Stimulated activated CD4-positive, alpha-beta T cell treated with anti-CD3 and anti-CD28 coated beads, TNF-alpha, amount 100 ng/mL, for 4 hours (primary cell): ENCODE measurements around the gene ZNF81.
"Not testable (repeated sequence)": the region's sequence is repeated elsewhere in the genome, so short reads cannot be mapped to it uniquely, and the experiment has no call there.

ENCODE experiments used
- DNase-seq, 3 experiments: peaks; one replicate each; pipeline ENCODE4 v3.0.0-alpha.2; 2020; ENCODE audit warnings: low read depth in 3 of 3

ZNF81 gene

DNA sequence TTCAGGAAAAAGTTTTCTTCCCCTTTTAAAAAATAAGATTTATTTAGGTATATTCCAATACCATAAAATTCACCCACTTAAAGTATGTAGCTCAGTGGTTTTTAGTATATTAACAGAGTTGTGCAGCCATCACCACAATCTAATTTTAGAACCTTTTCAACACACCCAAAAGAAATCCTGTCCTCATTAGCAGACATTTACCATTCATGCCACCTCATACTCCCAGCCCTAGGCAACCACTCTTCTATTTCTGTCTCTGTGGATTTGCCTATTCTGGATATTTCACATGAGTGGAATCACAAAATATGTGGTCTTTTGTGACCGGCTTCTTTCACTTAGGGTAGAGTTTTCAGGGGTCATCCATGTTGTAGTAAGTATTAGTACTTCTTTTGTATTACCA, 7.4 kb downstream of the ZNF81 start:
- no peak for DNase-seq

DNA sequence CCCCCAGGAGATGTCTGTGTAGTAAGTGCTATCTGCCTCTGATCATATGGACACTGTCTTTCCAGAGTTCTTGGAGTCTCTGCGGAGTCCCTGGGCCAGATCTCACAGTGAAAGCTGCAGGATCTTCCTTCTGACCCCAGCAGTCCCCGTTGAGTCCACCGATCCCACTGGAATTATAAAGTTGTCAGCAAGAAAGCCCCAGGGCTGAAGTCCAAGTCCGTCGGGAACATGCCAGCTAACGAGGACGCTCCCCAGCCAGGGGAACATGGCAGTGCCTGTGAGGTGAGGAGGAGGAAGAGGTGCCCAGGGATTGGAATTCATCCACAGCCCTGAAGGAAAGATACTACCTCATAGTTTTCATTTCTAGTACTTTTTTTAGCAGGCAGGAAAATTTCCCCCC, 9.3 kb downstream of the ZNF81 start:
- no peak for DNase-seq

- no peak for DNase-seq
Measured at GRCh38 chrX:47849778-47850177, 13.1 kb downstream of the ZNF81 start.

GRCh38 chrX:47850389-47850788, 13.7 kb downstream of the ZNF81 start:
- DNase-seq = not testable (repeated sequence)

- no peak for DNase-seq
Measured at GRCh38 chrX:47850901-47851300, 14.2 kb downstream of the ZNF81 start.

GRCh38 chrX:47854474-47854873, 17.8 kb downstream of the ZNF81 start:
- no peak for DNase-seq

- no peak for DNase-seq
Measured at GRCh38 chrX:47859686-47860085, 23.0 kb downstream of the ZNF81 start.

DNA sequence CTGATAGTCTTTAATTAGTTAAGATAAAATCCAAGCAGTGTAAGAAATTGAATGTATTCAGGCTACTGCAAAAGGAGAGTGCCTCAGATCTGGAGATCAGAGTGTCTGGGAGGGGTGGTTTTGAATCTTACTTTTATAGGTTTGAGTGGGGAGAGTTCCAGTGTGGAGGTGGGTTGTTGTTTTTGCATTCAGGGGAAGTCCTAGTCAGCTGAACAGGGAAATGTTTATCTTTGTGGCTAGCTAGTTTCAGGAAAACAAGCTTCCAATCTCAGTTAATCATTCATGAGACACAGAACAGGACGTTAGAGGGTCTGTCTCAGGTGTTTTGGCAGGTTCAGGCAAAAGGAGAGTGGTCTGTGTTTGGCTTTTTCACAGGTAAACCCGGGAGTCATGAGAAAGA, 26.0 kb downstream of the ZNF81 start:
- DNase-seq = no peak

DNA sequence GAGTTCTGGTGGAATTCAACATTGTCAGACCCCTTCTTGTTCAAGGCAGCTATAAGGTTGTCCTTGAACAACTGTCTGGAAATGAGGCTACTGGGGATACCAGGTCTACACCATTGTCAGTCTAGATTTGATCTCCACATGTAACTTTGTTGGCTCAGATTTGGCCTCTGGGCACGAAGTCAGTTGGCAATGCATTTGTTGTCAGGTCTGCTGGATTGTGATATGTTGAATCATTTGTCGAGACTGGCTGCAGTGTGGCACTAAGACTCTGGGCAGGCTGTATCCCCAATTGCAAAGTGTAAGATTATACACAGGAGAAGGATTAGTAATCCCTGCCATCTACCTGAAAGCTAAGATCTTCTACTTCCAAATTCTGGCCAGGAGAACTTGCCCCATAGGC, 26.5 kb downstream of the ZNF81 start:
- no peak for DNase-seq

GRCh38 chrX:47864300-47864699, 27.6 kb downstream of the ZNF81 start:
- no peak for DNase-seq

DNA sequence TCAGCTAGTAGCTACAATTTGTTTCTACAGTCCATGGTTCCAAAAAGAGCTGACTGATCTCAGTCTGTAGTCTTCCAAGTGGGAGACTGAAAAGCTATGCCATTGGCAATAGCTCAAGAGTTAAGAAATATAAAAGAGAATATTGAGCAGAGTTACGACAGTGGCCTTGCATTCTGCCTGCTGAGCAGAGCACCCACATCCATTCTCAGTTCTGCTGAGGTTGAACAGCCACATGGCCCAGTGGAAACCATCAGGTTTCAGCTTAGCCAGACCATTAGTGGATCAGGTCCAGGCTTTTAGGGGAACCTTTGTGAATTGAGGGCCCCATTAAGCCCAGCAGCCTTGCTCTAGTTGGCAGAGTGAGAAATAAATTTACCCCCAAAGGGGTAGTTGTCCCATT, 28.1 kb downstream of the ZNF81 start:
- DNase-seq = no peak

- no peak for DNase-seq
Measured at GRCh38 chrX:47873123-47873522, 36.4 kb downstream of the ZNF81 start.

DNA sequence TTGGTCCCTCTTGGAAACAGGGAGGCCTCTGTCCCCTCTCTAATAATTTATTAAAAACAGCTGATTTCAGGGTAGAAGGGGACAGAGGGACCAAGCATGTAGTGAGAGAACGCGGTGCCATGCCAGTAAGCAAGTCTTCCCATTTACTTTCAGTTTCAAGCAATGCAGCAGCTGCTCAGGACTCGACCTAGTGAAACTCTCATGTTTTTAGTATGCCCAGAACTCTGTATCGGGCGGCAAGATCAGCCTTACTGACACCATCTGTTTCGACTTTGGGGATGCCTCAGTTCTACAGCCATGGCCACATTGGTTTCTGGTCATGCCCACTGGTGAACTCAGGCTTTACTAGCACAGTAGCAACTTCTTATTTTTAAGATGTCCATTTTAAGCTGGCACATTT, 40.6 kb downstream of the ZNF81 start:
- no peak for DNase-seq

- DNase-seq = no peak
Measured at GRCh38 chrX:47878198-47878597, 41.5 kb downstream of the ZNF81 start.

DNA sequence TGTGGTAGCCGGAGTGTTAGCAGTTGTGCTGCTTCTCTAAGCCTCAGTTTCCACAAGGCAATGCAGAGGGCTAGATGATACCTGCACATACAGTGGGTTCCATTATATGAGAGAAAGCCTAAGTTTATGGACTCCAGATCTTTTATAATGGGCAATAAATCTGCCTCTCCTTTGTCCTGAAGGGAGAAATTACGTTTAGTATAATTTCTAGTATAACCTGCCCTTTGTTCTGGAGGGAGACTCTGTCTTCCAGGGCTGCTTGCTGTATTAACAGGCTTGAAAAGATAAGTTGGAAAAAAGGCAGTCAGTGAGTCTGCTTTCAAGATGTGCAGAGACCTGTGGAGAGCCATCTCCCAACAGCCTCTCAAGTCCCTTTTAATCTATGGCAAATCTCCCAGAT, 42.8 kb downstream of the ZNF81 start:
- no peak for DNase-seq

DNA sequence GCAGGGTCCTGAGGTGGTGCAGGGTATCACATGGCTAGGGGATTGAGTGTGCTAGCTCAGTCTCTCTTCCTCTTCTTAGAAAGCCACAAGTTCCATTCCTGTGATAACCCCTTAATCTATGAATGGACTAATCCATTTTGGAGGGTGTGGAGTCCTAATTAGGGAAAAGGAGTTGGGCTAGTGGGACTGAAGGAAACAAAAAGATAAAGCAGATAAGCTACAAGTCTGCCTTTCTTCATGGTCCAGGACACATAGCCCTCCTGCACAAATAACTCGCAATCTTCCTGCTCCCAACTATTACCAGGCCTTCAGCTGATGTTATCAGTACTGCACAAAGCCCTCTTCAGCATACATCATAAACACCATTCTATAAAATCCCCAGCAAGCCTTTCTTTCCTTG, 44.2 kb downstream of the ZNF81 start:
- no peak for DNase-seq

DNA sequence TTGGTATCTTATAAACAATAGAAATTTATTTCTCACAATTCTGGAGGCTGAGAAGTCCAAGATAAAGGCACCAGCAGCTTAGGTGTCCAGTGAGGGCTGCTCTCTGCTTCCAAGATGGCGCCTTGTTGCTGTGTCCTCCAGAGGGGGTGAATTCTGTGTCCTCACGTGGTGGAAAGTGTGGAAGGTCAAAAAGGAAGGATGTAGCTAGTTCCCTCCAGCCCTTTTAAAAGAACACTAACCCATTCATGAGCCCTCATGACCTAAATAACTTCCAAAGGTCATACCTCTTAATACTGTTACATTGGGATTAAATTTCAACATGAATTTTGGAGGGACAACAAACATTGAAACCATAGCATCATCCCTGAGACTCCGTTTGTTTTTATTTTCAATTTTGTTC, 48.8 kb downstream of the ZNF81 start:
- DNase-seq = no peak

DNA sequence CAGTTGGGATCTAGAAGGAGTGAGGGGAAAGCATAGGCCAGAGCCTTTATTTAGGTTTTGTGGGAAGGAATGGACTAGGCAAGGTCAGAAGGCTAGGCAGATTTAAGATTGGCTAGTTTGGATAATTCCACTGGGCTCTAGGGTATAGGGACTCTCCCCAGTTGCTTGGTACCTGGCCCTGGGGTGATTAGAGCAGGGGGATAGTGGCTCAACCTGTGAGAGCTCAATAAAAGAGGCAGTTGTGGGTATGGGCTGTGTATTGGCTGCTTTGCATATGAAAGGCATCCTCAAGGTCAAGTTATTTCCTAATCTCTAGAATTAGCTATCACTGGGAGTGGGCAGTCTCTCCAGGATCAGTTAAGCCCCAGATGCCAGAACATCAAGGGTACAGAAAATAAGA, 61.3 kb downstream of the ZNF81 start:
- no peak for DNase-seq

- DNase-seq = no peak
Measured at GRCh38 chrX:47900833-47901232, 64.1 kb downstream of the ZNF81 start.

DNA sequence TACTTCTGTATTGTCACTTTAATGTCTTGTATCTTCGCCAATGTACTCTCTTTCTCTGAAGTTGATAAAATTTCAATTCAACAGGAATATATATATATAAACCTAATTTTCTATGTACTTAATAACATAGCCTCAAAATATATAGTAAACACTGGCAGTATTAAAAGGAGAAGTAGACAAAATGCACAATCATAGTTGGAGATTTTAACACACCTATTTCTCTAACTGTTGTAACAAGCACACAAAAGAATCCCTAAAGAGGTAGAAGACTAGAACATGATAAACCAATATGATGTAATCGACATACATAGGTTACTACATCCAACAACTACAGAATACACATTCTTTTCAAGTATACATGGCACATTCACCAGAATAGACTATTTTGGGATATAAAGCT, 65.5 kb downstream of the ZNF81 start:
- DNase-seq = no peak

DNA sequence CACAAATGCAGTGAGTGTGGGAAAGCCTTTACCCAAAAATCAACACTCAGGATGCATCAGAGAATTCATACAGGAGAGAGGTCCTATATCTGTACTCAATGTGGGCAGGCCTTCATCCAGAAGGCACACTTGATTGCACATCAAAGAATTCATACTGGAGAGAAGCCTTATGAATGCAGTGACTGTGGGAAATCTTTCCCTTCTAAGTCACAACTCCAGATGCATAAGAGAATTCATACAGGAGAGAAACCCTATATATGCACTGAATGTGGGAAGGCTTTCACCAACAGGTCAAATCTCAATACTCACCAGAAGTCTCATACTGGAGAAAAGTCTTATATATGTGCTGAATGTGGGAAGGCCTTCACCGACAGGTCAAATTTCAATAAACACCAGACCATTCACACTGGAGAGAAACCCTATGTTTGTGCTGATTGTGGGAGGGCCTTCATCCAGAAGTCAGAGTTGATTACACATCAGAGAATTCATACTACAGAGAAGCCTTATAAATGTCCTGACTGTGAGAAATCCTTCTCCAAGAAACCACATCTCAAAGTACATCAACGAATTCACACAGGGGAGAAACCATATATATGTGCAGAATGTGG, 79.3 kb downstream of the ZNF81 start:
- DNase-seq = no peak

GRCh38 chrX:47918274-47918673, 81.6 kb downstream of the ZNF81 start:
- no peak for DNase-seq

DNA sequence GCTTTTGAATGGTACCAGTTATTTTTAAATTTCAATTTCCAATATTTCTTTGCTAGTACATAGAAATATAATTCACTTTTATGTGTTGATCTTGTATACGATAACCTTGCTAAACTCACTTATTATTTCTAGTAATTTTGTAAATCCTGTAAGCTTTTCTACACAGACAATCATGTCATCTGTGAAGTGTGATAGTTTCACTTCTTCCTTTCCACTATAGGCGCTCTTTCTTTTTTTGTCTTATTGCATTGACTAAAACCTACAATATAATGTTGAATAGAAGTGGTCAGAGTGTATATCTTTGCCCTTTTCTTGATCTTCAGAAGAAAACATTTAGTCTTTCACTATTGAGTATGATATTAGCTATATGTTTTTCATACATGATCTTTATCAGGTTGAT, 90.5 kb downstream of the ZNF81 start:
- DNase-seq = no peak

DNA sequence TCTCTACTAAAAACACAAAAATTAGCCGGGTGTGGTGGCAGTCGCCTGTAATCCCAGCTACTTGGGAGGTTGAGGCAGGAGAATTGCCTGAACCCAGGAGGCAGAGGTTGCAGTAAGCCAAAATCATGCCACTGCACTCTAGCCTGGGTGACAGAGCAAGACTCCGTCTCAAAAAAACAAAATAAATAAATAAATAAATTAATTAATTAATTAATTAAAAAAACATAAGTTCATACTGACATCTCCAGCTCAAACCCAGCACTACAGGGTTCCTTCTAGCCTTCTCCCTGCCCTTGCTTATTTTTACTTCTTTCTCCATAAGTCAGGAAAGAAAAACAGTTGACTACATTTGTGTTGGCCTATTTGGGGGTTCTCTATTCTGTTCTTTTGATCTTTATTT, 95.3 kb downstream of the ZNF81 start:
- DNase-seq = not testable (repeated sequence)

DNA sequence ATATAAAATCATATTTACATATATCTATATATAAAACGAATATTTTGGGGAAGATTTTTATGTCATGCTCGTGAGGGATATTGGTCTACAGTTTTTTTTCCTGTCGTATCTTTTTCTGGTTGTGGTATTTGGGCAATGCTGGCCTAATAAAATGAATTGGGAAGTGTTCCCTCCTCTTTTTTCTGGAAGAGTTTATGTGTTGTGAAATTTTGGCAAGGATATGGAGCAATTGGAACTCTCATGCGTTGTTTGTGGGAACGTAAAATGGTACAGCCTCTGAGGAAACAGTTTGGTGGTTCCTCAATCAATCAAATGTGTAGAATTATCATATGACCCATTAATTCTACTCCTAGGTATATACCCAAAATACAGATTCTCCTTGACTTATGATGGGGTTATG, 97.2 kb downstream of the ZNF81 start:
- no peak for DNase-seq
